Loucy (cell line): ENCODE measurements around the gene PLEKHM2.

Source experiments
- H2AFZ ChIP-seq: fragments of 200-600 bp; sonication (generic); 2 replicates; pipeline ENCODE4 v1.6.0; 2016; ENCODE audit warnings: antibody characterized with exemption, mild to moderate bottlenecking, low read length, moderate library complexity
- H3F3A ChIP-seq: fragments of 200-600 bp; 2 replicates; pipeline ENCODE4 v1.6.0; 2016; ENCODE audit warnings: antibody characterized with exemption, low read depth, mild to moderate bottlenecking
- H3K27me3 ChIP-seq: fragments of 200-600 bp; sonication (generic); 2 replicates; pipeline ENCODE4 v1.6.1; 2014; ENCODE audit warnings: low read length, mild to moderate bottlenecking; ENCODE audit not compliant: insufficient read depth, poor library complexity, severe bottlenecking
- H3K36me3 ChIP-seq: fragments of 200-600 bp; sonication (generic); 2 replicates; pipeline ENCODE4 v1.6.1; 2016; ENCODE audit warnings: low read length; ENCODE audit not compliant: insufficient read depth
- H3K4me1 ChIP-seq: fragments of 200-600 bp; sonication (generic); 2 replicates; pipeline ENCODE4 v1.5.1; 2014; ENCODE audit warnings: low read length, mild to moderate bottlenecking; ENCODE audit not compliant: insufficient read depth, poor library complexity, severe bottlenecking
- H3K4me2 ChIP-seq: fragments of 200-600 bp; sonication (generic); 2 replicates; pipeline ENCODE4 v1.6.0; 2014; ENCODE audit warnings: antibody characterized with exemption, low read length, low read depth, mild to moderate bottlenecking; ENCODE audit not compliant: poor library complexity, severe bottlenecking
- H3K4me3 ChIP-seq: fragments of 200-600 bp; sonication (generic); 2 replicates; pipeline ENCODE4 v1.5.1; 2014; ENCODE audit warnings: low read length, mild to moderate bottlenecking, mixed read lengths; ENCODE audit not compliant: poor library complexity, severe bottlenecking
- H3K79me2 ChIP-seq: fragments of 200-600 bp; sonication (generic); 2 replicates; pipeline ENCODE4 v1.6.1; 2014; ENCODE audit warnings: low read length; ENCODE audit not compliant: insufficient read depth
- H3K9ac ChIP-seq: fragments of 200-600 bp; sonication (generic); 2 replicates; pipeline ENCODE4 v1.6.0; 2014; ENCODE audit warnings: mild to moderate bottlenecking, low read depth, low read length, moderate library complexity; ENCODE audit not compliant: poor library complexity, severe bottlenecking
- H3K9me2 ChIP-seq: fragments of 200-600 bp; sonication (generic); replicated peaks from 2 replicates; pipeline ENCODE4 v1.6.1; 2016; ENCODE audit warnings: low read depth, low read length, mixed read lengths
- H3K9me3 ChIP-seq: fragments of 200-600 bp; sonication (generic); 2 replicates; pipeline ENCODE4 v1.6.1; 2014; ENCODE audit warnings: mild to moderate bottlenecking, antibody characterized with exemption, low read length, low read depth; ENCODE audit not compliant: insufficient read depth
- H4K20me1 ChIP-seq: fragments of 200-600 bp; sonication (generic); 2 replicates; pipeline ENCODE4 v1.6.0; 2014; ENCODE audit warnings: antibody characterized with exemption, low read length, mild to moderate bottlenecking; ENCODE audit not compliant: insufficient read depth, poor library complexity, severe bottlenecking
- CTCF ChIP-seq: fragments of 200-600 bp; sonication (generic); conservative IDR thresholded peaks from 2 replicates; pipeline ENCODE4 v1.5.1; 2014; ENCODE audit warnings: mild to moderate bottlenecking, antibody characterized with exemption, low read length
- EZH2phosphoT487 ChIP-seq: fragments of 200-600 bp; IDR thresholded peaks from 2 replicates; pipeline ENCODE4 v1.6.1; 2018; ENCODE audit warnings: antibody characterized with exemption, mild to moderate bottlenecking, moderate library complexity, borderline replicate concordance

The PLEKHM2 gene

DNA sequence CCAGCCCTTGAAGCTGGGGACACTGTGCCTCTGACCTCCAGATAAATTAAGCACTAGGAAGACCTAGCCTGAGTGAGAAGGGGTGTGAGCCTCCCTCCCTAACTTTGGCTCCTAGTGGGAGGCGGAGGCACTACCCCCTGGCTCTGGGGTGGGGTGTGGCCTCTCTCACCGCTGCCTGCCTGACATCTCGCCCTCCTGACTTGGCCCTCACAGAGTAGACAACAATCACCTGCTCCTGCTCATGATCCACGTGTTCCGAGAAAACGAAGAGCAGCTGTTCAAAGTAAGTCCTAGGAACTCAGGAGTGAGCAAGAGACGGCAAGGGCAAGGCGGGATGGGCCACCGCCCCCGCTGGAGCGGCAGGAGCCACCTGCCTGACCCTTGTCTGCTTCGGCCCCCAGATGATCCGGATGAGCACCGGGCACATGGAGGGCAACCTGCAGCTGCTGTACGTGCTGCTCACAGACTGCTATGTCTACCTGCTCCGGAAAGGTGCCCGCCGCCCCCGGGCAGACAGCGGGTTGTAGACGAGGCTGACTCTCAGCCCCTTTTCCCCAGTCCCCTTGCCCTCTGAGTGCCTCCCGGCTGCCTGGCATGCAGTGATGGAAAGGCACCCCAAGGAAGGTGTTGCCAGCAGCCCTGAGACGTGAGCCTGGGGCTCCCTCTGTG is 43.9 kb downstream of the PLEKHM2 start:
- H3K36me3 ChIP-seq = peaks cover 61% of the 10 kb centered on the region; the same call in 1 of the 2 replicates
- no peak for TF ChIP-seq EZH2phosphoT487
- TF ChIP-seq CTCF = no peak

DNA sequence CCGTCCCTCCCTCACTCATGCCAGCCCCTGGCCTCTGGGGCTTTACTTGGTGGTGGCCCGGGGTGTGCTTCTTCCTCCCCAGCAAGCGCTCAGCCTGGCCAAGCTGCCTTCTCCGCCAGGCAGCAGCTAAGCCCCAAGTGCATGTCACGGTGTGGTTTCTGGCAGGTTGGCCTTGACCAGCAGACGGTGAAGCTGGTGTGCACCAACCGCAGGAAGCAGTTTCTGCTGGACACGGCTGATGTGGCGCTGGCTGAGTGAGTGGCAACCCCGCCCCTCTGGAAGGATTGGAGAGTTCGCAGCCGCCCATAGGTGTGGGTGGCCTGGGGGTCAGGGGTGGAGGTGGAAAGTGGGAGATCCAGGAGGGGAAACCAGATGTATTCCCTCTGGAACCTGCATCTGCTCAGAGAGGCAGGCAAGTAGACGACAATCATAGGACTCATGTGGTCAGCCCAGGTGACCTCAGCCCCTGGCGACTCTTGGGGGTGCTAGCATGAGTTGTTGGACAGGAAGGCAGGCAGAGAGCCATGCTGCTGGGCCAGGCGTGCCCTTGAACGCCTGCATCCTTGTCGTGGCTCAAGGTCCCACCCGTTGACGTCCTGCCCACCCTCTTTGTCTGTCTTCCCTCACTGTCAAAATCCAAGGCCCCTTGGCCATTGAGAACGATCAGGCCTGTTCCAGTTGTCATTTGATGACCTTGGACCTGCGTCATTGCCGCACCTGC is 45.0 kb downstream of the PLEKHM2 start:
- TF ChIP-seq EZH2phosphoT487 (no peak), CTCF (no peak)
- Histone ChIP-seq H3K4me2 (no peak overlapping the region), H3K4me1 (no peaks in the 10 kb centered on the region), H3K36me3 (peaks cover 56% of the 10 kb centered on the region; the same call in 1 of the 2 replicates), H3K9me3 (no peaks in the 10 kb centered on the region), H3K9me2 (no peaks in the 10 kb centered on the region), H3K27me3 (no peaks in the 10 kb centered on the region), H3F3A (no peaks in the 10 kb centered on the region), H3K79me2 (no peaks in the 10 kb centered on the region), H4K20me1 (no peaks in the 10 kb centered on the region), H2AFZ (no peak overlapping the region), H3K9ac (no peak overlapping the region), H3K4me3 (no peak overlapping the region)

More for the DNA sequence above, 43.9 kb downstream of the PLEKHM2 start:
- Histone ChIP-seq H3K9me2 (no peaks in the 10 kb centered on the region), H3K27me3 (no peaks in the 10 kb centered on the region), H3K4me3 (no peak overlapping the region), H3K9ac (no peak overlapping the region), H3F3A (no peaks in the 10 kb centered on the region), H3K4me2 (no peak overlapping the region), H3K4me1 (no peaks in the 10 kb centered on the region), H3K9me3 (no peaks in the 10 kb centered on the region), H3K79me2 (no peaks in the 10 kb centered on the region), H4K20me1 (no peaks in the 10 kb centered on the region), H2AFZ (no peak overlapping the region)

DNA sequence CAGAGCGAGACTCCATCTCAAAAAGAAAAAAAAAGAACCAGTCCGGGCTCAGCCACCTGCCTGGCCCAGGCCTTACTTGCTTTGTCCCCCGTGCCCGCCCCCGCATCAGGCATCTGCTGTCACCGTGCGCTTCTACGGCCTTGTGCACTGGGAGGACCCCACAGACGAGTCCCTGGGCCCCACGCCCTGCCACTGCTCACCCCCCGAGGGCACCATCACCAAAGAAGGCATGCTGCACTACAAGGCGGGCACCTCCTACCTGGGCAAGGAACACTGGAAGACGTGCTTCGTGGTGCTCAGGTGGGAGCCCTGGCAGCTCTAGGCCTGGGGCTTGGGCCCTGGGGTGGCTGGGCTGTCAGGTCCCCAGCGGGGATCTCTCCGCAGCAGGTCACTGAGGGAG is 46.3 kb downstream of the PLEKHM2 start:
- H3F3A ChIP-seq = no peaks in the 10 kb centered on the region
- H3K9me2 ChIP-seq = no peaks in the 10 kb centered on the region
- no peaks in the 10 kb centered on the region for H4K20me1 ChIP-seq

More for the DNA sequence above, 46.3 kb downstream of the PLEKHM2 start:
- no peak overlapping the region for H3K4me3 ChIP-seq
- no peaks in the 10 kb centered on the region for H3K27me3 ChIP-seq
- H2AFZ ChIP-seq = no peak overlapping the region
- H3K9ac ChIP-seq = no peak overlapping the region
- H3K79me2 ChIP-seq = no peaks in the 10 kb centered on the region
- no peak overlapping the region for H3K4me2 ChIP-seq
- no peaks in the 10 kb centered on the region for H3K9me3 ChIP-seq
- H3K4me1 ChIP-seq = no peaks in the 10 kb centered on the region
- peaks cover 50% of the 10 kb centered on the region; the same call in 1 of the 2 replicates for H3K36me3 ChIP-seq
- TF ChIP-seq EZH2phosphoT487 = no peak
- no peak for TF ChIP-seq CTCF
